CD4-positive, alpha-beta T cell treated with Interleukin-4 for 1 hour (primary cell): ENCODE results near the gene TCEA3.
A peak's percentile ranks its signal among the peaks of the same experiment; 100 is the strongest.
"Not testable (repeated sequence)": the region's sequence is repeated elsewhere in the genome, so short reads cannot be mapped to it uniquely, and the experiment has no call there.

Experiments
- DNase-seq, 2 donors: peaks; one replicate each; pipeline ENCODE4 v3.0.0-alpha.2; 2020 to 2022

TCEA3 gene

GRCh38 chr1:23389837-23390321 is 34.7 kb downstream of the TCEA3 start:
- no peak for DNase-seq

DNA sequence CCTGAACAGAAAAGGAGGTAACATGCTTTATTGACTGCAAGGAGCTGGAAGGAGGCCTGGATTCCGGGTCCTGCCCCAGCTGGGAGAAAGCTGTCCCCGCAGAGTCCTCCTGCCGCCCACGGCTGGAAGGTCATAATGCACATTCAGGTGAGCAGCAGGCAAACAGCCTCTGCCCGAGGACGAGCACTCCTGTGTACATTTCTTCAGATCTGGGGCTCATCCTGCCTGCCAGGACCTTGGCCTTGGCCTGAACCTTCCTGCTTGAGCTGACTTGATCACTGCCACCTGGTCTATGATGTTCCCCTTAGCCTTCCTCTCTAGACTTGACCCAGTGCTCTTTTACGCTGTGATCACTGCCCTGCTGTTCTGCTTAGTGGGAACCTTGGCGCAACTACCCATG is 37.1 kb downstream of the TCEA3 start:
- DNase-seq, result no peak

GRCh38 chr1:23385119-23385621 is 39.4 kb downstream of the TCEA3 start:
- no peak for DNase-seq

GRCh38 chr1:23384312-23385058 is 40.1 kb downstream of the TCEA3 start:
- DNase-seq, result no peak

- DNase-seq, result no peak
These were observed 40.8 kb downstream of the TCEA3 start for GRCh38 chr1:23383577-23384311.

DNA sequence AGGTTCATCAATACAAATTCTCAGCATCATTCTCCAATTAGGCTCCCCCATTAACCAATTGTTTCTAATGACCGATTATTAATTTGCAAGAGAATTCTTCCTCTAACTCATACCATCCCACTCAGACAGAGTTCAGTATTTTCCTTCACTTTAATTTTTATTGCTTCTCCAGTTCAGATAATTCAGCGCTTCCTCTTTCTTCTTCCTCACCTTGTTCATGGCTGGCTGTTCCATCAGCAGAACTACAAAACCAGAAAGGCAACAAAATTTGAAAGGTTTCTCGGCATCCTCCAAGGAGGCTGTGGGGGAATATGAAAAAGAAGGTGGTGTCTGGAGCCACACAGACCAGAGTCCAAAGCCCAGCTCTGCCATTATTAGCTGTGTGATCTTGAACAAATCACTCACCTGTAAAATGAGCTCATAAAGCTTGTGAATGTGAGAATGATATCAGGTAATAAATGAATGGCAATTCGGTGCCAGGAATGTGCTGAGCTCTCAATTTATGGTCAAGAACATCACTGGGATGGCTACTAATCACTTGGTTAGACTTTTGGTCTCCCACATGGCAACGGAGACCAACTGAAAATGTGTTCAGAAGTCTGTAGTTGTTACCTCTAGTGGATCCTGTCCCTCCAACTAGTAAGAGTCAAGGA is 43.2 kb downstream of the TCEA3 start:
- no peak for DNase-seq

- DNase-seq, result no peak
These were observed 43.8 kb downstream of the TCEA3 start for GRCh38 chr1:23380719-23381118.

GRCh38 chr1:23380236-23380635 is 44.3 kb downstream of the TCEA3 start:
- not testable (repeated sequence) for DNase-seq

DNA sequence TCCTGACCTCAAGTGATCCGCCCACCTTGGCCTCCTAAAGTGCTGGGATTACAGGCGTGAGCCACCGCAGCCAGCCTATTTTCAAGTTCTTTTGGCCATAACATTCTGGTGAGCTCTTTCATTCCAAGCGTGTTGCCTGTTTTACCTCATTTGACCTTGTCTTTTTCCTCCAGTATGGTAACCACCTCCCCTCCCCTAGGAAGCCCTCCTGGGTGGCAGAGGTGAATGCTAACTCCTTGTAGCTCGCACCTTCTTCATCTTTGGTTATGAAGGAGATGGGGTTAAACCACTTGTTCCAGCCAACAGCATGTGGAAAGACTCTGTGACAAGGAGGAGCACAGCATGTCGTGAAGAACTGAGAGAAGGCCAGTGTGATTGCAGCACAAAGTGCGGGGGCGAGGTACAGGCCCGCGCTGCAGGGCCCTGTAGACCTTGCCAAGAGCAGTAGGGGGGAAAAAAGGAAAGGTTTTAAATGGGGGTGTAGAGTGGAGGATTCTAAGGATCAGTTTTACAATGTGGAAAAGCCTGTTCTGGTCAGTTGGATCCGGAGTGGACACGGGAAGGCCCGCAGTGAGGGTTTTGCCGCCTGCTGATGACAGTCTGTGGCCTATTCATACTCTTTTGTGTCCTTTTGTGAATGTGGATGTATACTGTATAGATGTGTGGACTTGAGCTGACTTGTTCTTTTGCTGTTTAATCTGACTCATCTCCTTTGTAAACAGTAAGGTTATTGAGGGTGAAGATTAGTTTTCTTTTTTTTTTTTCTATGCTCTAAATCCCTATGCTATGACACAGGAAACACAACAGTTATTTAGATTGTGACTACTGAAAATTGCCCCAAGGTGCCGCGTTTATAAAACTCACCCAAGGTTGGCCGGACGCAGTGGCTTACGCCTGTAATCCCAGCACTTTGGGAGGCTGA is 47.4 kb downstream of the TCEA3 start:
- no peak for DNase-seq

GRCh38 chr1:23374079-23374735 is 50.3 kb downstream of the TCEA3 start:
- DNase-seq, result not testable (repeated sequence)

GRCh38 chr1:23371987-23372880 is 52.3 kb downstream of the TCEA3 start:
- DNase-seq, result no peak

DNA sequence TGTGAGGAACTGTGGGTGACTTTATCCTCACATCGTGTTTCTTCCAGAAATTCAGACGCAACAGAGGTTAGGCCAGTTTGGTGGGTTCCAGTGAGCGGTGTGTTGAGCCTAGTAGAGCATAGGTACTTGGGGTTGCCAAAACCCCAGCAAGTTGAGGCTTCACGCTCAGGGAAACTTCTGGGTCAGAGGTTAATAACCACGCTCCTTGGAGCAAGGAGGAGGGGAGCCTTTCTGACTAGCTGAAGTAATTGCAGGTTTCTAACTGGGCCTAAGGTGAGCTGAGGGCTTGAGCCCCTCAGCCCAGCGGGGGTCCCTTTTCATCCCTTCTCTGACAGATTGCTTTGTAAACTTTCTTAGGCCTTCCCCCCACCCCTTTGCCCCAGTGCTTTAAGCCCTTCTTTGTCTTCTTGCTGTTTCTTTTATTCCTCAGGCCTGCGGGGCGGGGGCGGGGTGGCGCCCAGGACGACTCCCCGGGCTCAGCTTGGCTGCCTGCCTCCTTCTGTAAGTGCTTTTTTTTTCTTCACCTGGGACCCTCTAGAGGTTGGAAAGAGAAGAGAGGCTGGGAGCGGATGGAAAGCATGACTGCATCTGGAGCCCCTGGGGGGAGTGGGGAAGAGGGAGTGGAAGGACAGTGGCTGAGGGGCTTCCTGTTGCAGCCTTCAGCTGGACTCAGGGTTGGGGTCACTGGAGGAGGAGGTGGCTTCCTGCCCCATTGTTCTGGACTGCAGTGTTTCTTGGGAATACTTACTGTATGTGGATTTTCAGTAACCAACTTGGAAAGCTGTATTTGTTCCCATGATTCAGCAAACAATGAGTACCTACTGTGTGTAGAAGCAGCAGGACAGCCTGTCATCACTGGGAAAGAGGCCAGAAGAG is 53.6 kb downstream of the TCEA3 start:
- no peak for DNase-seq

- no peak for DNase-seq
These were observed 54.2 kb downstream of the TCEA3 start for GRCh38 chr1:23370330-23370708.

DNA sequence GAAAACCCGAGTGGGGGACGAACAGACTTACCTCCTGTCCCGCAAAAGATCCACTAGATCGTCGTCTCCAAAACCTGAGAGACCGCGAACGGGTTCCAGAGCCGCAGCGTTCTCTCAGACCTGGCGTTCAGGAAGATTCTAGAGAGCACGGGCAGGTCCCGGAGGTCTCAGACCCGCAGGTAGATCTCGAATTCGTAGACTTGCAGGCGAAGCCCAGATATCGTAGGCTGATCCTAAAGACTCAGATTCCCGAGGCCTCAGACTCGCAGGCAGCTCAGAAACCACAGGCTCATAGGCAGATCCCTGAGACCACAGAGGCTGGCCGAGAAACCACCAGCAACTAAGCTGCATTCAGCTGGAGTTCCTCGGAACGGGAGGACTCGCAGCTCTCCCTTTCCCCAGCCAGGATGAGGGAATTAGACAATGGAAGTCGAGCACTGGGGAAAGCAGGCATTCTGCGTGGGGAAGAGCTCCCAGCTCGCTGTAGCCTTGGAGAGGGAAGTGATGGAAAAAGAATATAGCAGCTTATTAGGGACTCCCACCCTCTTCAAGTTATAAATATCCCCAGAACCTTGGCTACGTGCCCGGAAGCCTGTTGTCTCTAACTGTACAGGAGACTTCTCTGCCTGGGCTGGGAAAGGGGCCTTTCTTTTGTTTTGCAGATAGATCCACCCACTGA is 55.1 kb downstream of the TCEA3 start, which contains the start of gene ZNF436:
TSS of gene ZNF436 (minus strand) at position 502 of the 679 bp plus-strand sequence. CDS start 1,831 bp downstream, outside the sequence.
- peak in 1 of 2 donors; percentile 31 for DNase-seq

GRCh38 chr1:23368562-23369334 is 55.8 kb downstream of the TCEA3 start:
- peak; percentile 85 to 86 for DNase-seq

GRCh38 chr1:23367791-23368561 is 56.6 kb downstream of the TCEA3 start:
- DNase-seq, result peak; percentile 99

- DNase-seq, result no peak
These were observed 57.1 kb downstream of the TCEA3 start for GRCh38 chr1:23367451-23367790.
